ENCODE data around the gene ZSCAN5A. TPM values are rescaled to one million over a fixed set of nuclear protein-coding genes. Genes with fewer than 3 reads are reported as not detected.

The ZSCAN5A gene
- total and polyA plus RNA-seq, 10 of the 15 experiments (the other 5 are each of a cell fraction or from before 2014, with no cell fraction given): 5.5 to 12.0 (median 8.7) TPM

GRCh38 chr19:56324436-56324835, 9.8 kb upstream of the ZSCAN5A start:
- Histone ChIP-seq H3K4me3 (no peak overlapping the region), H3K36me3 (ENCODE audit: control insufficient read depth in 2 of 2, insufficient read depth in 2 of 2, low read length in 1 of 2) (no peaks in the 10 kb centered on the region), H4K20me1 (ENCODE audit: control insufficient read depth, insufficient read depth) (no peaks in the 10 kb centered on the region), H3K4me2 (ENCODE audit: control insufficient read depth, insufficient read depth) (no peak overlapping the region), H3K79me2 (ENCODE audit: control insufficient read depth, insufficient read depth, low read length) (no peaks in the 10 kb centered on the region), H3K27ac (ENCODE audit: control insufficient read depth, insufficient read depth) (no peak overlapping the region), H3K9me3 (replicated peaks; ENCODE audit: control insufficient read depth, insufficient read depth, low read length) (no peaks in the 10 kb centered on the region), H3K27me3 (replicated peaks in 1 of 2; ENCODE audit: control insufficient read depth in 2 of 2, insufficient read depth in 2 of 2, low read length in 1 of 2) (no peaks in the 10 kb centered on the region), H3K9ac (ENCODE audit: control insufficient read depth, insufficient read depth, low read length) (no peak overlapping the region), H2AFZ (ENCODE audit: control insufficient read depth, low read depth, low read length) (no peak overlapping the region), H3K4me1 (ENCODE audit: control insufficient read depth, insufficient read depth, low read length) (no peaks in the 10 kb centered on the region)
- DNase-seq (ENCODE audit: low read depth, low spot score): no peak
- FAIRE-seq: no peak
- no peak for ATAC-seq
- RAD21 ChIA-PET (ENCODE audit: unreplicated experiment): no interaction called here
- intact Hi-C loops (cut with micrococcal nuclease; ENCODE audit: unreplicated experiment): no loop called here
- SMC1A ChIA-PET (ENCODE audit: uncharacterized antibody, unreplicated experiment): interaction anchor here (2.5 kb wide), 1 partner anchor 15 kb away, joined by 5 read pairs; no protein-coding TSS in a partner anchor
- TF ChIP-seq CHD1 (IDR thresholded peaks at IDR 0.05; ENCODE audit: low read depth, low read length) (no peak), ETV6 (conservative IDR thresholded peaks at IDR 0.05 in 1 of 2, IDR thresholded peaks at IDR 0.05 in 1 of 2; ENCODE audit: borderline replicate concordance in 1 of 2, low read depth in 1 of 2) (no peak), TCF12 (IDR thresholded peaks at IDR 0.05; ENCODE audit: low read depth, low read length) (no peak), REST (IDR thresholded peaks at IDR 0.05; ENCODE audit: low read depth, low read length) (no peak), RELB (IDR thresholded peaks at IDR 0.05; ENCODE audit: low read depth) (no peak), DPF2 (IDR thresholded peaks at IDR 0.05) (no peak)
- TF ChIP-seq, protein P1, sequence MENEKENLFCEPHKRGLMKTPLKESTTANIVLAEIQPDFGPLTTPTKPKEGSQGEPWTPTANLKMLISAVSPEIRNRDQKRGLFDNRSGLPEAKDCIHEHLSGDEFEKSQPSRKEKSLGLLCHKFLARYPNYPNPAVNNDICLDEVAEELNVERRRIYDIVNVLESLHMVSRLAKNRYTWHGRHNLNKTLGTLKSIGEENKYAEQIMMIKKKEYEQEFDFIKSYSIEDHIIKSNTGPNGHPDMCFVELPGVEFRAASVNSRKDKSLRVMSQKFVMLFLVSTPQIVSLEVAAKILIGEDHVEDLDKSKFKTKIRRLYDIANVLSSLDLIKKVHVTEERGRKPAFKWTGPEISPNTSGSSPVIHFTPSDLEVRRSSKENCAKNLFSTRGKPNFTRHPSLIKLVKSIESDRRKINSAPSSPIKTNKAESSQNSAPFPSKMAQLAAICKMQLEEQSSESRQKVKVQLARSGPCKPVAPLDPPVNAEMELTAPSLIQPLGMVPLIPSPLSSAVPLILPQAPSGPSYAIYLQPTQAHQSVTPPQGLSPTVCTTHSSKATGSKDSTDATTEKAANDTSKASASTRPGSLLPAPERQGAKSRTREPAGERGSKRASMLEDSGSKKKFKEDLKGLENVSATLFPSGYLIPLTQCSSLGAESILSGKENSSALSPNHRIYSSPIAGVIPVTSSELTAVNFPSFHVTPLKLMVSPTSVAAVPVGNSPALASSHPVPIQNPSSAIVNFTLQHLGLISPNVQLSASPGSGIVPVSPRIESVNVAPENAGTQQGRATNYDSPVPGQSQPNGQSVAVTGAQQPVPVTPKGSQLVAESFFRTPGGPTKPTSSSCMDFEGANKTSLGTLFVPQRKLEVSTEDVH (IDR thresholded peaks at IDR 0.05; ENCODE audit: low read depth, partially characterized antibody): no peak
- TF ChIP-seq, protein P2, sequence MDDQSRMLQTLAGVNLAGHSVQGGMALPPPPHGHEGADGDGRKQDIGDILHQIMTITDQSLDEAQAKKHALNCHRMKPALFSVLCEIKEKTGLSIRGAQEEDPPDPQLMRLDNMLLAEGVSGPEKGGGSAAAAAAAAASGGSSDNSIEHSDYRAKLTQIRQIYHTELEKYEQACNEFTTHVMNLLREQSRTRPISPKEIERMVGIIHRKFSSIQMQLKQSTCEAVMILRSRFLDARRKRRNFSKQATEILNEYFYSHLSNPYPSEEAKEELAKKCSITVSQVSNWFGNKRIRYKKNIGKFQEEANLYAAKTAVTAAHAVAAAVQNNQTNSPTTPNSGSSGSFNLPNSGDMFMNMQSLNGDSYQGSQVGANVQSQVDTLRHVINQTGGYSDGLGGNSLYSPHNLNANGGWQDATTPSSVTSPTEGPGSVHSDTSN (IDR thresholded peaks at IDR 0.05; ENCODE audit: insufficient replicate concordance, low read depth, low read length): no peak
- no TSS peak for BruUV-seq (replicated peaks)
- POLR2A ChIA-PET: no interaction called here
- in situ Hi-C loops (cut with MboI): no loop called here
- WGBS (ENCODE audit: insufficient coverage, insufficient replicate concordance, low lambda C conversion rate, missing lambda C conversion rate): 0% methylated on average over 1 of the region's 1 CpG
- CTCF ChIA-PET: interaction anchor here (0.7 to 1.8 kb wide), 3 partner anchors 9 to 72 kb away, joined by 3 to 7 read pairs (median 3); no protein-coding TSS in a partner anchor

All from GM12878 (cell line).